ENCODE results near the gene IL15. TPM values are rescaled to one million over a fixed set of nuclear protein-coding genes. Genes with fewer than 3 reads are reported as not detected.

IL15 gene
- total and polyA plus RNA-seq, 2 donors (not counting 1 experiment from before 2014, with no cell fraction given), result 10.0 to 14.9 TPM

DNA sequence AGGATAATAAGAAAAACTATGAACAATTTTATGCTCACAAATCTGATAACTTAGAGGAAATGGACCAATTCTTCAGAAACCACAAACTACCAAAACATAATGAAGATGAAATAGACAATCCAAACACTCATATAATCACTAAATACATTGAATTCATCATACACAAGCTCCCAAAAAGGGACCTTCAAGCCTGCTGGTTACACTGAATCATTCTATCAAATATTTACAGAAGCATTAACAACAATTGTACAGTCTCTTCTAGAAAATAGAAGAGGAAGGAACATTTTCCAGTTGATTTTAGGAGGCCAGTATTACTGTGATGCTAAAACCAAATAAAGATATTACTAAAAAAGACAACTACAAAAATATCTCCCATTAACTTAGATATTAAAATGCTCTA lies 88.3 kb downstream of the IL15 start:
- TF ChIP-seq, protein P1, sequence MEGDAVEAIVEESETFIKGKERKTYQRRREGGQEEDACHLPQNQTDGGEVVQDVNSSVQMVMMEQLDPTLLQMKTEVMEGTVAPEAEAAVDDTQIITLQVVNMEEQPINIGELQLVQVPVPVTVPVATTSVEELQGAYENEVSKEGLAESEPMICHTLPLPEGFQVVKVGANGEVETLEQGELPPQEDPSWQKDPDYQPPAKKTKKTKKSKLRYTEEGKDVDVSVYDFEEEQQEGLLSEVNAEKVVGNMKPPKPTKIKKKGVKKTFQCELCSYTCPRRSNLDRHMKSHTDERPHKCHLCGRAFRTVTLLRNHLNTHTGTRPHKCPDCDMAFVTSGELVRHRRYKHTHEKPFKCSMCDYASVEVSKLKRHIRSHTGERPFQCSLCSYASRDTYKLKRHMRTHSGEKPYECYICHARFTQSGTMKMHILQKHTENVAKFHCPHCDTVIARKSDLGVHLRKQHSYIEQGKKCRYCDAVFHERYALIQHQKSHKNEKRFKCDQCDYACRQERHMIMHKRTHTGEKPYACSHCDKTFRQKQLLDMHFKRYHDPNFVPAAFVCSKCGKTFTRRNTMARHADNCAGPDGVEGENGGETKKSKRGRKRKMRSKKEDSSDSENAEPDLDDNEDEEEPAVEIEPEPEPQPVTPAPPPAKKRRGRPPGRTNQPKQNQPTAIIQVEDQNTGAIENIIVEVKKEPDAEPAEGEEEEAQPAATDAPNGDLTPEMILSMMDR (conservative IDR thresholded peaks at IDR 0.05 in 1 of 2, IDR thresholded peaks at IDR 0.05 in 1 of 2; ENCODE audit: low read depth in 1 of 2, low read length in 2 of 2), result no peak
- TF ChIP-seq EZH2 (IDR thresholded peaks at IDR 0.05; ENCODE audit: low read length, missing control alignments), result no peak
- Histone ChIP-seq H3K4me1 (ENCODE audit: control insufficient read depth, extremely low read depth, insufficient read depth, low read length) (no peaks in the 10 kb centered on the region), H3K27me3 (ENCODE audit: control insufficient read depth, insufficient read depth, low read length) (no peaks in the 10 kb centered on the region), H3K27ac (ENCODE audit: insufficient read depth, low read length) (no peak overlapping the region), H2AFZ (ENCODE audit: low read length) (no peak overlapping the region), H3K36me3 (ENCODE audit: control insufficient read depth, insufficient read depth, low read length) (no peaks in the 10 kb centered on the region), H3K9ac (ENCODE audit: insufficient read depth, low read length) (no peak overlapping the region), H3K4me2 (ENCODE audit: extremely low read depth, insufficient read depth, low read length) (no peak overlapping the region), H3K79me2 (ENCODE audit: control insufficient read depth, insufficient read depth, low read length) (no peaks in the 10 kb centered on the region), H3K9me3 (ENCODE audit: control insufficient read depth, insufficient read depth, low read depth, low read length) (no peaks in the 10 kb centered on the region), H3K4me3 (replicated peaks in 1 of 4; ENCODE audit: control extremely low read depth in 1 of 4, insufficient read depth in 1 of 4, low read depth in 3 of 4, low read length in 4 of 4) (no peak overlapping the region), H4K20me1 (ENCODE audit: control insufficient read depth, extremely low read depth, insufficient read depth, low read length) (no peaks in the 10 kb centered on the region)
- no peak for DNase-seq (ENCODE audit: low read depth in 2 of 2)

DNA sequence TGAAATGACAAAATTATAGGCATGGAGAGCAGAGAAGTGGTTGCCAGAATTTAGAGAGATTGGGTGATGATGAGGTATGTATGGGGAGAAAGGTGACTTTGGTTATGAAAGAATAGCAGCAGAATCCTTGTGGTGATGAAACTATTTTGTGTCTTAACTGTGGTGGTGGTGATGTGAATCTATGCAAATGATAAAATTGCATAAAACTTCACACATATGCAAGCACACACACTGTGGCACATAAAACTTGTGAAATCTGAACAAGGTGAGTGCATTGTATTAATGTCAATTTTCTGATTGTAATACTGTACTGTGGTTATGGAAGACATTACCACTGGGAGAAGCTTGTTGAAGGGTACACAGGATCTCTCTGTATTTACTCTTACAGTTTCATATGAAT lies 91.0 kb downstream of the IL15 start:
- DNase-seq (ENCODE audit: low read depth in 2 of 2), result no peak
- Histone ChIP-seq H3K4me3 (replicated peaks in 1 of 4; ENCODE audit: control extremely low read depth in 1 of 4, insufficient read depth in 1 of 4, low read depth in 3 of 4, low read length in 4 of 4) (no peak overlapping the region), H3K36me3 (ENCODE audit: control insufficient read depth, insufficient read depth, low read length) (no peaks in the 10 kb centered on the region), H3K9ac (ENCODE audit: insufficient read depth, low read length) (no peak overlapping the region), H3K27me3 (ENCODE audit: control insufficient read depth, insufficient read depth, low read length) (no peaks in the 10 kb centered on the region), H2AFZ (ENCODE audit: low read length) (no peak overlapping the region), H3K27ac (ENCODE audit: insufficient read depth, low read length) (no peak overlapping the region), H4K20me1 (ENCODE audit: control insufficient read depth, extremely low read depth, insufficient read depth, low read length) (no peaks in the 10 kb centered on the region), H3K9me3 (ENCODE audit: control insufficient read depth, insufficient read depth, low read depth, low read length) (no peaks in the 10 kb centered on the region), H3K79me2 (ENCODE audit: control insufficient read depth, insufficient read depth, low read length) (no peaks in the 10 kb centered on the region), H3K4me1 (ENCODE audit: control insufficient read depth, extremely low read depth, insufficient read depth, low read length) (no peaks in the 10 kb centered on the region), H3K4me2 (ENCODE audit: extremely low read depth, insufficient read depth, low read length) (no peak overlapping the region)
- TF ChIP-seq EZH2 (IDR thresholded peaks at IDR 0.05; ENCODE audit: low read length, missing control alignments), result no peak
- TF ChIP-seq, protein P1 (conservative IDR thresholded peaks at IDR 0.05 in 1 of 2, IDR thresholded peaks at IDR 0.05 in 1 of 2; ENCODE audit: low read depth in 1 of 2, low read length in 2 of 2), result no peak

DNA sequence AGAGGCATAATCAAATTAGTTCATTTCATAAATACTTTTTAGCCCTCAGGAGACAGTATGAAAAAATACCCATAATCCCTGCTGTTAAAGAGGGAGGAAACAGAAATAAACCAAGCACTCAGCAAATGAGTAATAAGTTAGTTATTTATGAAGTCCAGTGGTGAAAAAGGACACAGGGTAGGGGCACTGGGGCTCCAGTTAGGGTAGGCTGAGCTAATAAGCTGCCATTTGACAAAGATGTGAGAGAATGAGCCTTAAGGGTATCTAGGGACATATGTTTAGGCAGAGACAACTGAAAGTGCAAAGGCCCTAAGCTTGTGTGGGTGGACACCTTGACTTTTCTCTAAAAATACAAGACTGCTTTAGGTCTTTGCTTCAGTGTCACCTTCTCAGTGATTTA lies 94.4 kb downstream of the IL15 start:
- H4K20me1 ChIP-seq (ENCODE audit: control insufficient read depth, extremely low read depth, insufficient read depth, low read length), result no peaks in the 10 kb centered on the region
- no peak overlapping the region for H3K27ac ChIP-seq (ENCODE audit: insufficient read depth, low read length)
- H3K4me1 ChIP-seq (ENCODE audit: control insufficient read depth, extremely low read depth, insufficient read depth, low read length), result no peaks in the 10 kb centered on the region
- no peaks in the 10 kb centered on the region for H3K9me3 ChIP-seq (ENCODE audit: control insufficient read depth, insufficient read depth, low read depth, low read length)
- H3K36me3 ChIP-seq (ENCODE audit: control insufficient read depth, insufficient read depth, low read length), result no peaks in the 10 kb centered on the region
- H3K79me2 ChIP-seq (ENCODE audit: control insufficient read depth, insufficient read depth, low read length), result no peaks in the 10 kb centered on the region
- no peaks in the 10 kb centered on the region for H3K27me3 ChIP-seq (ENCODE audit: control insufficient read depth, insufficient read depth, low read length)
- no peak overlapping the region for H3K4me2 ChIP-seq (ENCODE audit: extremely low read depth, insufficient read depth, low read length)
- TF ChIP-seq, protein P1 (conservative IDR thresholded peaks at IDR 0.05 in 1 of 2, IDR thresholded peaks at IDR 0.05 in 1 of 2; ENCODE audit: low read depth in 1 of 2, low read length in 2 of 2), result no peak
- no peak for TF ChIP-seq EZH2 (IDR thresholded peaks at IDR 0.05; ENCODE audit: low read length, missing control alignments)
- no peak overlapping the region for H2AFZ ChIP-seq (ENCODE audit: low read length)
- peak in 1 of 2 donors; percentile 8 for DNase-seq (ENCODE audit: low read depth in 2 of 2)
- no peak overlapping the region for H3K4me3 ChIP-seq (replicated peaks in 1 of 4; ENCODE audit: control extremely low read depth in 1 of 4, insufficient read depth in 1 of 4, low read depth in 3 of 4, low read length in 4 of 4)
- no peak overlapping the region for H3K9ac ChIP-seq (ENCODE audit: insufficient read depth, low read length)

Measured in fibroblast of lung (primary cell).